ENCODE data around the gene MAP3K14.
A peak's percentile ranks its signal among the peaks of the same experiment; 100 is the strongest.

Gene MAP3K14

DNA sequence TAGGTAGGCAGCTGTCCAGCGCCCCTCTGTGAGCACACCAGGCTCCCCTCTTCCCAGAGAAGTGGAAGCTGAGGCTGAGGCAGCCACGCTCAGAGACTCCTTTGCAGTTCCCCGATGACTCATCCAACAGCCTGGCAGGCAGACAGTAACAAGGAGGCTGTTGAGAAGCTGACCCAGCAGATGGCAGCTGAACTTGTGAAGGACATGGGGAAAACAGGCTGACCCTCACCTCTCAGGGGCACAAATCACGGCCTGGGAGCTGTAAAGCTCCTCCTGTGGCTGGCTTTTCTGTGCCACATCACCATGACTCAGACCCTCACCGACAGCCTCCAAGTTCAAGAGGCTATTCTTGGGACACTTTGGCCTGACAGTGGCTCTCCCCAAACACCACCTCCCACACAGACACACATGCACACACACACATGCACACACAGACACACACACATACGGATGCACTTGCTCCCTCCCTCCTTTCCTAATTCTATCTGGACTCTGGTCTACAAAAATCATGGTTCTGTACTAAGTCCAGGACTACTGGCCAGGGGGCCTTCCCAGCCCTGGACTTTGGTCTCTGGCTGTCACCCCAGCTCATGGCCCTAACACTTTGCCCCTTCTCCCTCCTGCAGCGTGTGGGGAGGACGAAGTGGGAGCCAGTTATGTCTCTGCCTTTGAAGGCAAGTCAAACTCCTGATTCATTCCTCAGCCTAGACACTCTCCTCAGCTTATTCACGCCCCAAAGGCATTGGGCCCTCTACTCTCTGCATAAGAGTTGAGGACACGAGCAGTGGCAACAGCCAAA is 23.2 kb downstream of the MAP3K14 start:
- DNase-seq = peak in 1 of 2 experiments; percentile 49
- TF ChIP-seq GATA1 (IDR thresholded peaks at IDR 0.05; ENCODE audit: low read depth, low read length) = no peak
- TF ChIP-seq POLR2A (IDR thresholded peaks at IDR 0.05; ENCODE audit: low read length) = no peak

- TF ChIP-seq POLR2A (IDR thresholded peaks at IDR 0.05; ENCODE audit: low read length) (no peak), GATA1 (IDR thresholded peaks at IDR 0.05; ENCODE audit: low read depth, low read length) (no peak)
- DNase-seq = no peak
Observed at GRCh38 chr17:45292696-45293412, 24.0 kb downstream of the MAP3K14 start.

- TF ChIP-seq GATA1 (IDR thresholded peaks at IDR 0.05; ENCODE audit: low read depth, low read length) = no peak
- TF ChIP-seq POLR2A (IDR thresholded peaks at IDR 0.05; ENCODE audit: low read length) = no peak
- DNase-seq = no peak
Observed at GRCh38 chr17:45291171-45291805, 25.5 kb downstream of the MAP3K14 start.

DNA sequence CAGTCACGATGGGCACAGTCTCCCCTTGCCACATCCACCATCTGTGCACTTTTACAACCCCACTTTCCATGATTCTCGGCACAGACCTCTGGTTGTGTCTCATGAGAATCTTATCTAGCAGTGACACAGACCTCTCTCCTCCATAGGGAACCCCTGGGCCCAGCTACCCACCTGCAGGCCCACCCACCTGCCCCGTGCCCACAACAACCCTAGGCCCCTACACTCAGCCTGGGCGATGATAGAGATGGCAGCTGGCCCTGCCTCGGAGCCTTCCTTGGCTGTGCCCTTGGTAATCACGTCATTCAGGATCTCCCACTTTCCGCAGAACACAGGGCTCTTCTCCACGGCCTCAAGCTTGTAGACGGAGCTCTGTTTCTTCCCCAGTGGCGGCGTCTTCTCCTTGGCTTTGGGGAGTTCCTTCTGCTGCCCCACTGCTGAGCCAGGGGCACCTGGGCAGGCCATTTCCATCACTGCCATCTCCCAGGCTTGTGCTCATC is 26.5 kb downstream of the MAP3K14 start:
- TF ChIP-seq POLR2A (IDR thresholded peaks at IDR 0.05; ENCODE audit: low read length) (no peak), GATA1 (IDR thresholded peaks at IDR 0.05; ENCODE audit: low read depth, low read length) (no peak)
- DNase-seq = no peak

GRCh38 chr17:45289301-45290268 is 27.2 kb downstream of the MAP3K14 start:
- TF ChIP-seq GATA1 (IDR thresholded peaks at IDR 0.05; ENCODE audit: low read depth, low read length) = no peak
- TF ChIP-seq POLR2A (IDR thresholded peaks at IDR 0.05; ENCODE audit: low read length) = no peak
- no peak for DNase-seq

- no peak for DNase-seq
- TF ChIP-seq POLR2A (IDR thresholded peaks at IDR 0.05; ENCODE audit: low read length) = no peak
Observed at GRCh38 chr17:45288825-45289224, 28.0 kb downstream of the MAP3K14 start.

DNA sequence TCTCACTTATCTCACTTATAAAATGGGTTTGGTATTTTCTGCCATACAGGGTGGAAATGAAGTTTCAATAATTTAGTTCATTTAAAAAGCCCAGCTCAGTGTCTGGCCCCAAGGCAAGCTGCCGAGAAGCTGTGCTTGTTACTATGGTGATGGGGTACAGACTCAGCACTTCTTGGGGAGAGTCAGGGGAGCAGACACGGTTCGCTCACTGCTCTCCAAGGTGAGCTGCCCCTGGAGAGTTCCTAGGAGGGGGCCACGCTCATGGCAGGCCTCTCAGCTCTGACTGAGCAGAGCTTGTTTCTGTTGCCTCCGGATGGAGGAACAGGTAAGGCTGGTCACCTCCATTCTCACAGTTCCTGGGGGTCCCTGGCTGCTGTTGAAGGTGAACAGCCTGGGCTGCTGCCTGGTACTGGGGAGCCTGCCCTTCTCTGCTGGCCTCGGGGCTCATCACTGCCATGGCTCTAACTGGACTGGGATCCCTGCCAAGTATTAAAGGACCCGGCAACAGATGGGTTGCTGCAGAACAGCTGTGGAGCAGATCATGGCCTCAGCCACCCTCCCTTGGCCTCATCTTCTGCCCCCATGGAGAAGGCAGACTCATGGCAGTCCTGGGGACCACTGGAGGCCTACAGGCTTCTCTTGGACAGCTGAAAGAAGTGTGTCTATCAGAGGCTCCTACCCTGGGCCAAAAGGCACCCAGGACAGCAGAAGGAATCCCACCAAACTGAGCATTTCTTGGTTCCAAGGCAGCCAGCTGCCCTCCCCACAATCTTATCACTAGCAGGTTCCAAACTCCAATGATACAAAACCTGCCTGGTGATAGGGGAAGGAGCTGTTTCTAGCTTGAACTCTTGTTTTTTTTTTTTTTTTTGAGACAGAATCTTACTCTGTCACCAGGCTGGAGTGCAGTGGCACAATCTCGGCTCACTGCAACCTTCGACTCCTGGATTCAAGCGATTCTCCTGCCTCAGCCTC is 29.0 kb downstream of the MAP3K14 start:
- no peak for TF ChIP-seq POLR2A (IDR thresholded peaks at IDR 0.05; ENCODE audit: low read length)
- no peak for TF ChIP-seq GATA1 (IDR thresholded peaks at IDR 0.05; ENCODE audit: low read depth, low read length)
- DNase-seq = peak; percentile 63 to 79

DNA sequence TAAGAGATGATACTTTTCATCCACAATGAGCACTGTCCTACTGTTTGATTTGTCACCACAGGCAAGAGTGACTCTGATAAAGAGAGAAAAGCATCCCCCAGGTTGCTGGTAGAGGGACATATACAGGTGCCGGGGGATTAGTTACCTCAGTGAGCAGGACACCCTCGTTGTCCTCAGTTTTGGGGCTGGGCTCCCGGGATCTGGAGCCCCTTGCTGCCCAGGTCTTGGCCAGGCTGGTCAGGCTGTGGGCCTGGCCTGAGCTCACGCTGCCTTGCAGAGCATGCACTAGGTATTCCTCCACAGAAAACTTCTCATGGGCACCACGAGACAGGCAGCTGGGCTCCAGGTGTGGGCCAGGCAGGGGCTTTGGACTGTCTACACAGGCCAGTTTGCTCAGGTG is 30.5 kb downstream of the MAP3K14 start:
- TF ChIP-seq POLR2A (IDR thresholded peaks at IDR 0.05; ENCODE audit: low read length) (no peak), GATA1 (IDR thresholded peaks at IDR 0.05; ENCODE audit: low read depth, low read length) (no peak)
- DNase-seq = no peak

GRCh38 chr17:45284176-45285140 is 32.4 kb downstream of the MAP3K14 start:
- TF ChIP-seq GATA1 (IDR thresholded peaks at IDR 0.05; ENCODE audit: low read depth, low read length) (no peak), POLR2A (IDR thresholded peaks at IDR 0.05; ENCODE audit: low read length) (no peak)
- DNase-seq = peak; percentile 23 to 26

DNA sequence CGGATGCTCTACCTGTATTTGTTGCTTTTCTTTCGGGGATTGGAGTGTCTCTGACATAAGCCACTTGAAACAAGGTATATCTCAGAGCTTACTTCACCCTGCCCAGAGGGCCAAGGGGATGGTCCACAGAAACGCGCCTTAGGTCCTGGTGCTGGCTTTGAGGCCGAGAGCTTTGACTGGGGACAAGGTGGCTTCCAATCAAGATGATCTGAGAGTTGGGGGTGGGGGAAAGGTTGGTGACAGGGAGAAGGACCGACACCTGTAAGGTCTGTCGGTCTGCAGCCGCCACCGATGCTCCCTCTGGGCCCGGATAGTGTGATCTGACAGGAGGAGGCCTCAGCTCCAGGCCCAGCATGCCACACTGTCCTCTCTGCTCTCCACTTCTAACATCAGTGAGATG is 33.1 kb downstream of the MAP3K14 start:
- TF ChIP-seq GATA1 (IDR thresholded peaks at IDR 0.05; ENCODE audit: low read depth, low read length) (no peak), POLR2A (IDR thresholded peaks at IDR 0.05; ENCODE audit: low read length) (no peak)
- no peak for DNase-seq
